SK-N-SH (cell line): Measurements from ENCODE around the gene PGBD4.

Source experiments
- CTCF ChIP-seq: fragments of 200-600 bp; sonication (generic); IDR thresholded peaks from 2 replicates; pipeline ENCODE4 v1.6.1; 2017; ENCODE audit warnings: antibody characterized with exemption, mild to moderate bottlenecking, moderate library complexity
- EP300 ChIP-seq, 2 experiments: IDR thresholded peaks; 2 replicates each; pipeline versions ENCODE4 v1.4.0 to v1.6.1; 2012; ENCODE audit warnings: borderline replicate concordance in 1 of 2, low read depth in 1 of 2, low read length in 1 of 2
- EZH2phosphoT487 ChIP-seq: fragments of 200-600 bp; sonication (generic); IDR thresholded peaks from 2 replicates; pipeline ENCODE4 v1.6.1; 2017; ENCODE audit warnings: low read depth, mixed run types, mild to moderate bottlenecking, antibody characterized with exemption, moderate library complexity, borderline replicate concordance
- GABPA ChIP-seq: IDR thresholded peaks from 2 replicates; pipeline ENCODE4 v1.4.0; 2012; ENCODE audit warnings: low read depth, mild to moderate bottlenecking
- NRF1 ChIP-seq: IDR thresholded peaks from 2 replicates; pipeline ENCODE4 v1.6.1; 2012; ENCODE audit warnings: low read depth, mild to moderate bottlenecking, low read length
- PBX3 ChIP-seq: IDR thresholded peaks from 2 replicates; pipeline ENCODE4; 2012
- POLR2AphosphoS5 ChIP-seq: IDR thresholded peaks from 2 replicates; pipeline ENCODE4 v1.6.1; 2012; ENCODE audit warnings: low read depth, low read length
- RCOR1 ChIP-seq: fragments of 150-350 bp; IDR thresholded peaks from 2 replicates; pipeline ENCODE4 v1.6.1; 2017; ENCODE audit warnings: antibody characterized with exemption, low read length
- REST ChIP-seq: IDR thresholded peaks from 2 replicates; pipeline ENCODE4 v1.6.1; 2012; ENCODE audit warnings: mild to moderate bottlenecking, low read depth, low read length, moderate library complexity
- TCF12 ChIP-seq: IDR thresholded peaks from 2 replicates; pipeline ENCODE4 v1.4.0; 2012
- TEAD4 ChIP-seq: IDR thresholded peaks from 2 replicates; pipeline ENCODE4 v1.4.0; 2012; ENCODE audit warnings: mild to moderate bottlenecking, borderline replicate concordance; ENCODE audit not compliant: insufficient read depth
- YY1 ChIP-seq: IDR thresholded peaks from 2 replicates; pipeline ENCODE4 v1.4.0; 2012; ENCODE audit warnings: low read depth, mild to moderate bottlenecking

- TF ChIP-seq CTCF (no peak), REST (no peak), PBX3 (no peak), GABPA (no peak), NRF1 (no peak), TCF12 (no peak), RCOR1 (no peak), POLR2AphosphoS5 (no peak), YY1 (no peak), EP300 (IDR thresholded peaks at IDR 0.05; ENCODE audit: borderline replicate concordance in 1 of 2, low read depth in 1 of 2, low read length in 1 of 2) (no peak), EZH2phosphoT487 (no peak), TEAD4 (no peak)
Observed at GRCh38 chr15:34111488-34111887, 9.6 kb downstream of the PGBD4 start.
